H9 (cell line): ENCODE measurements around the gene LENG9. TPM values are rescaled to one million over a fixed set of nuclear protein-coding genes. Genes with fewer than 3 reads are reported as not detected.

Experiments
- DNase-seq: peaks from one replicate; pipeline ENCODE4 v3.0.0-alpha.2; 2017
- H2AFZ ChIP-seq: one replicate; pipeline ENCODE4 v1.6.1; 2013; ENCODE audit warnings: mild to moderate bottlenecking, low read length, control low read depth, moderate library complexity
- H2AK5ac ChIP-seq: 2 replicates; pipeline ENCODE4 v1.6.1; 2013; ENCODE audit warnings: low read length, control low read depth, mixed read lengths; ENCODE audit not compliant: insufficient read length
- H2BK120ac ChIP-seq: one replicate; pipeline ENCODE4 v1.6.1; 2013; ENCODE audit warnings: low read depth, mild to moderate bottlenecking, low read length, control low read depth, inconsistent platforms; ENCODE audit not compliant: poor library complexity, severe bottlenecking
- H2BK12ac ChIP-seq: 2 replicates; pipeline ENCODE4 v1.6.1; 2013; ENCODE audit warnings: low read length, control low read depth, mixed read lengths, low read depth; ENCODE audit not compliant: insufficient read length
- H2BK15ac ChIP-seq: 2 replicates; pipeline ENCODE4 v1.6.1; 2013; ENCODE audit warnings: low read depth, low read length, control low read depth
- H2BK20ac ChIP-seq: one replicate; pipeline ENCODE4 v1.6.1; 2013; ENCODE audit warnings: low read depth, mild to moderate bottlenecking, low read length, control low read depth, inconsistent platforms; ENCODE audit not compliant: poor library complexity, severe bottlenecking
- H2BK5ac ChIP-seq: 2 replicates; pipeline ENCODE4 v1.6.1; 2013; ENCODE audit warnings: low read length, control low read depth, mixed read lengths; ENCODE audit not compliant: insufficient read length
- H3K14ac ChIP-seq: 2 replicates; pipeline ENCODE4 v1.6.1; 2013; ENCODE audit warnings: low read length, control low read depth; ENCODE audit not compliant: insufficient read depth
- H3K18ac ChIP-seq: 2 replicates; pipeline ENCODE4 v1.6.1; 2013; ENCODE audit warnings: low read depth, mild to moderate bottlenecking, mixed read lengths, low read length, control low read depth; ENCODE audit not compliant: insufficient read length
- H3K23ac ChIP-seq: 2 replicates; pipeline ENCODE4 v1.6.1; 2013; ENCODE audit warnings: low read length, control low read depth, mixed read lengths, low read depth; ENCODE audit not compliant: insufficient read length
- H3K23me2 ChIP-seq: 2 replicates; pipeline ENCODE4 v1.6.1; 2013; ENCODE audit warnings: low read depth, mild to moderate bottlenecking, mixed read lengths, low read length, control low read depth; ENCODE audit not compliant: insufficient read length, poor library complexity, severe bottlenecking
- H3K27ac ChIP-seq: 2 replicates; pipeline ENCODE4 v1.5.1; 2013; ENCODE audit warnings: low read length, control low read depth, mixed read lengths, low read depth; ENCODE audit not compliant: insufficient read length
- H3K27me3 ChIP-seq: 2 replicates; pipeline ENCODE4 v1.6.1; 2013; ENCODE audit warnings: low read length, control low read depth, inconsistent platforms; ENCODE audit not compliant: insufficient read depth
- H3K4ac ChIP-seq: 2 replicates; pipeline ENCODE4 v1.6.1; 2013; ENCODE audit warnings: low read depth, mild to moderate bottlenecking, control low read depth, inconsistent platforms, low read length, moderate library complexity
- H3K4me1 ChIP-seq: 2 replicates; pipeline ENCODE4 v1.6.1; 2013; ENCODE audit warnings: low read length, control low read depth, inconsistent platforms; ENCODE audit not compliant: insufficient read depth
- H3K4me2 ChIP-seq: 2 replicates; pipeline ENCODE4 v1.6.1; 2013; ENCODE audit warnings: low read length, control low read depth, mixed read lengths; ENCODE audit not compliant: insufficient read length, insufficient read depth
- H3K56ac ChIP-seq: 2 replicates; pipeline ENCODE4 v1.6.1; 2013; ENCODE audit warnings: low read depth, mild to moderate bottlenecking, mixed read lengths, low read length, control low read depth; ENCODE audit not compliant: insufficient read length
- H3K79me1 ChIP-seq: 2 replicates; pipeline ENCODE4 v1.6.1; 2013; ENCODE audit warnings: low read depth, mild to moderate bottlenecking, moderate library complexity, low read length, control low read depth, inconsistent platforms; ENCODE audit not compliant: insufficient read depth, poor library complexity, severe bottlenecking
- H3K79me2 ChIP-seq: 2 replicates; pipeline ENCODE4 v1.6.1; 2013; ENCODE audit warnings: low read length, control low read depth, inconsistent platforms; ENCODE audit not compliant: insufficient read depth
- H3K9ac ChIP-seq: 2 replicates; pipeline ENCODE4 v1.6.1; 2013; ENCODE audit warnings: low read length, control low read depth, mixed read lengths; ENCODE audit not compliant: insufficient read length; ENCODE audit errors: extremely low read depth
- H3K9me3 ChIP-seq: one replicate; pipeline ENCODE4 v1.6.1; 2013; ENCODE audit warnings: low read depth, low read length, inconsistent platforms; ENCODE audit not compliant: control insufficient read depth
- H3T11ph ChIP-seq: one replicate; pipeline ENCODE4 v1.6.1; 2013; ENCODE audit warnings: mild to moderate bottlenecking, low read length, control low read depth, inconsistent platforms
- H4K20me1 ChIP-seq: one replicate; pipeline ENCODE4 v1.6.1; 2013; ENCODE audit not compliant: control insufficient read depth, insufficient read length, insufficient read depth
- H4K5ac ChIP-seq: 2 replicates; pipeline ENCODE4 v1.6.1; 2013; ENCODE audit warnings: low read depth, mild to moderate bottlenecking, mixed read lengths, low read length, control low read depth; ENCODE audit not compliant: insufficient read length
- H4K8ac ChIP-seq: replicated peaks from 2 replicates; pipeline ENCODE4 v1.6.1; 2013; ENCODE audit warnings: low read length, control low read depth, mixed read lengths, low read depth; ENCODE audit not compliant: insufficient read length
- H4K91ac ChIP-seq: 2 replicates; pipeline ENCODE4 v1.6.1; 2013; ENCODE audit warnings: low read depth, mild to moderate bottlenecking, moderate library complexity, mixed read lengths, low read length, control low read depth; ENCODE audit not compliant: insufficient read length
- H3K27ac Mint-ChIP-seq, 3 experiments: 2 replicates in 2 of 3; 3 replicates in 1 of 3; pipeline ENCODE4 v1.8.0; 2020 to 2021; ENCODE audit warnings: mixed read lengths in 3 of 3, mild to moderate bottlenecking in 1 of 3, moderate library complexity in 1 of 3
- H3K27me3 Mint-ChIP-seq: 2 replicates; pipeline ENCODE4 v1.8.0; 2021; ENCODE audit warnings: low read depth, mild to moderate bottlenecking, moderate library complexity, mixed read lengths
- H3K36me3 Mint-ChIP-seq, 3 experiments: 2 replicates in 2 of 3; 3 replicates in 1 of 3; pipeline ENCODE4 v1.8.0; 2020 to 2021; ENCODE audit warnings: low read depth in 3 of 3, mixed read lengths in 3 of 3; ENCODE audit not compliant: insufficient read depth in 1 of 3
- H3K4me1 Mint-ChIP-seq, 2 experiments: 2 replicates each; pipeline ENCODE4 v1.8.0; 2020; ENCODE audit warnings: mixed read lengths in 2 of 2
- H3K4me3 Mint-ChIP-seq, 2 experiments: 2 replicates in 1 of 2; 3 replicates in 1 of 2; pipeline ENCODE4 v1.8.0; 2020 to 2021; ENCODE audit warnings: mild to moderate bottlenecking in 2 of 2, mixed read lengths in 2 of 2, moderate library complexity in 1 of 2
- H3K9me3 Mint-ChIP-seq, 2 experiments: 2 replicates in 1 of 2; 3 replicates in 1 of 2; pipeline ENCODE4 v1.8.0; 2020; ENCODE audit warnings: mild to moderate bottlenecking in 2 of 2, mixed read lengths in 2 of 2, moderate library complexity in 1 of 2
- CTCF ChIP-seq: fragments of 200-600 bp; sonication (generic); conservative IDR thresholded peaks from 3 replicates; pipeline ENCODE4 v1.8.0; 2021; ENCODE audit warnings: antibody characterized with exemption, mild to moderate bottlenecking
- WGBS: extraction: QIAGEN DNeasy Blood & Tissue Kit; methylation state at CpG from one replicate; pipeline ENCODE4 v1.1.7; 2013; ENCODE audit warnings: missing lambda C conversion rate, low lambda C conversion rate, mixed read lengths; ENCODE audit not compliant: insufficient read length; ENCODE audit errors: extremely low coverage; 5-methylcytosine and 5-hydroxymethylcytosine counted together
- total RNA-seq: library from RNA; stranded (reverse); gene quantifications from 2 replicates; pipeline ENCODE4 v1.2.1, GENCODE V29; 2021

LENG9 gene
- total RNA-seq, 1 experiment from 2014 or later = 3.8 TPM

- Histone ChIP-seq H3K14ac (no peak overlapping the region), H3K27me3 (no peaks in the 10 kb centered on the region; the same call in 1 of the 2 replicates), H3K18ac (no peak overlapping the region), H3K4me1 (no peaks in the 10 kb centered on the region; the same call in 1 of the 2 replicates), H3K9ac (no peak overlapping the region), H2BK15ac (no peak overlapping the region), H3K23ac (no peak overlapping the region), H3K9me3 (no peaks in the 10 kb centered on the region), H3K56ac (no peak overlapping the region), H3K27ac (no peak overlapping the region), H3K79me1 (no peaks in the 10 kb centered on the region), H2BK5ac (no peak overlapping the region), H3T11ph (no peak overlapping the region), H2BK20ac (no peak overlapping the region), H2AK5ac (no peak overlapping the region), H3K4ac (no peak overlapping the region), H3K23me2 (peaks cover 3% of the 10 kb centered on the region), H4K20me1 (no peaks in the 10 kb centered on the region), H4K5ac (no peak overlapping the region), H2BK12ac (no peak overlapping the region), H4K91ac (no peak overlapping the region), H3K79me2 (no peaks in the 10 kb centered on the region), H4K8ac (no peak overlapping the region), H3K4me2 (no peak overlapping the region), H2AFZ (no peak overlapping the region), H2BK120ac (no peak overlapping the region)
- no CpG with 5 or more reads among the region's 5 CpGs for WGBS
- Mint-ChIP-seq H3K4me3 (no peak overlapping the region), H3K27ac (no peak overlapping the region), H3K9me3 (peaks cover 0 to 3% of the 10 kb centered on the region in 2 experiments; a peak in 1 of 5 replicates), H3K36me3 (peaks cover 21 to 49% (median 47%) of the 10 kb centered on the region in 3 experiments; a peak in 6 of 7 replicates), H3K4me1 (peaks cover 27 to 40% of the 10 kb centered on the region in 2 experiments), H3K27me3 (peaks cover 75% of the 10 kb centered on the region)
- no peak for DNase-seq
- no peak for TF ChIP-seq CTCF
Observed at GRCh38 chr19:54425382-54425723, 38.2 kb downstream of the LENG9 start.
